Karpas-422 (cell line): ENCODE results near the gene F2R. TPM values are rescaled to one million over a fixed set of nuclear protein-coding genes. Genes with fewer than 3 reads are reported as not detected.
A peak's percentile ranks its signal among the peaks of the same experiment; 100 is the strongest.

Experiments used
- DNase-seq: peaks from one replicate; pipeline ENCODE4 v3.0.0-alpha.2; 2015
- H2AFZ ChIP-seq: fragments of 200-600 bp; sonication (generic); 2 replicates; pipeline ENCODE4 v1.6.1; 2014; ENCODE audit warnings: antibody characterized with exemption, low read length, mixed read lengths
- H3K27ac ChIP-seq: fragments of 200-600 bp; sonication (generic); 2 replicates; pipeline ENCODE4 v1.5.1; 2014; ENCODE audit warnings: mild to moderate bottlenecking, low read length, moderate library complexity
- H3K27me3 ChIP-seq: fragments of 200-600 bp; sonication (generic); 2 replicates; pipeline ENCODE4 v1.6.1; 2014; ENCODE audit warnings: low read length, mixed read lengths
- H3K36me3 ChIP-seq: fragments of 200-600 bp; sonication (generic); 2 replicates; pipeline ENCODE4 v1.6.1; 2014; ENCODE audit warnings: low read length, mixed read lengths; ENCODE audit not compliant: insufficient read depth
- H3K4me1 ChIP-seq: fragments of 200-600 bp; sonication (generic); 2 replicates; pipeline ENCODE4 v1.6.1; 2014; ENCODE audit warnings: mild to moderate bottlenecking, low read length, mixed read lengths
- H3K4me2 ChIP-seq: fragments of 200-600 bp; sonication (generic); 2 replicates; pipeline ENCODE4 v1.6.1; 2014; ENCODE audit warnings: low read length, low read depth, mild to moderate bottlenecking; ENCODE audit not compliant: poor library complexity, severe bottlenecking
- H3K4me3 ChIP-seq: fragments of 200-600 bp; sonication (generic); 2 replicates; pipeline ENCODE4 v1.5.1; 2014; ENCODE audit warnings: mild to moderate bottlenecking, antibody characterized with exemption, low read length, mixed read lengths
- H3K79me2 ChIP-seq: fragments of 200-600 bp; sonication (generic); 2 replicates; pipeline ENCODE4 v1.6.1; 2014; ENCODE audit warnings: mild to moderate bottlenecking, low read length, mixed read lengths
- H3K9ac ChIP-seq: fragments of 200-600 bp; sonication (generic); 2 replicates; pipeline ENCODE4 v1.6.0; 2014; ENCODE audit warnings: low read length
- H3K9me2 ChIP-seq: fragments of 200-600 bp; sonication (generic), shearing (Covaris generic); replicated peaks from 2 replicates; pipeline ENCODE4 v1.6.0; 2014; ENCODE audit warnings: mild to moderate bottlenecking, low read length, moderate library complexity; ENCODE audit not compliant: insufficient read depth
- H3K9me3 ChIP-seq: fragments of 300-700, 200-600 bp; sonication (generic); 2 replicates; pipeline ENCODE4 v1.6.1; 2014; ENCODE audit warnings: low read length, mixed read lengths
- H4K20me1 ChIP-seq: fragments of 200-600 bp; sonication (generic); 2 replicates; pipeline ENCODE4 v1.6.1; 2014; ENCODE audit warnings: mild to moderate bottlenecking, antibody characterized with exemption, low read length, low read depth; ENCODE audit not compliant: insufficient read depth
- total RNA-seq: library from RNA; depleted of rRNA; stranded (reverse); fragments of >200 nt; shearing (Covaris generic); gene quantifications from 2 replicates; pipeline ENCODE4 v1.2.3, GENCODE V29; 2014; ENCODE audit warnings: low replicate concordance

Gene F2R
- total RNA-seq, 1 experiment from 2014 or later: not detected

- H3K9me2 ChIP-seq: no peaks in the 10 kb centered on the region
- H2AFZ ChIP-seq: no peak overlapping the region
- H3K27me3 ChIP-seq: no peaks in the 10 kb centered on the region
- no peak overlapping the region for H3K4me2 ChIP-seq
- H3K4me3 ChIP-seq: no peak overlapping the region
- no peaks in the 10 kb centered on the region for H3K9me3 ChIP-seq
- no peaks in the 10 kb centered on the region for H3K4me1 ChIP-seq
- DNase-seq: no peak
- no peaks in the 10 kb centered on the region for H4K20me1 ChIP-seq
- no peaks in the 10 kb centered on the region for H3K36me3 ChIP-seq
- no peak overlapping the region for H3K9ac ChIP-seq
- H3K27ac ChIP-seq: no peak overlapping the region
- no peaks in the 10 kb centered on the region for H3K79me2 ChIP-seq
Observed at GRCh38 chr5:76705574-76705973, 10.4 kb upstream of the F2R start.

GRCh38 chr5:76709762-76710161 lies 6.2 kb upstream of the F2R start:
- H3K4me3 ChIP-seq: no peak overlapping the region
- H2AFZ ChIP-seq: no peak overlapping the region
- no peaks in the 10 kb centered on the region for H4K20me1 ChIP-seq
- no peak overlapping the region for H3K4me2 ChIP-seq
- H3K4me1 ChIP-seq: no peaks in the 10 kb centered on the region
- H3K9ac ChIP-seq: no peak overlapping the region
- no peaks in the 10 kb centered on the region for H3K9me2 ChIP-seq
- no peaks in the 10 kb centered on the region for H3K27me3 ChIP-seq
- no peaks in the 10 kb centered on the region for H3K36me3 ChIP-seq
- H3K27ac ChIP-seq: no peak overlapping the region
- DNase-seq: no peak
- H3K9me3 ChIP-seq: no peaks in the 10 kb centered on the region
- H3K79me2 ChIP-seq: no peaks in the 10 kb centered on the region

GRCh38 chr5:76710991-76711390 lies 4.9 kb upstream of the F2R start:
- Histone ChIP-seq H3K4me3 (no peak overlapping the region), H3K27ac (no peak overlapping the region), H3K4me1 (no peaks in the 10 kb centered on the region), H3K79me2 (no peaks in the 10 kb centered on the region), H4K20me1 (no peaks in the 10 kb centered on the region), H3K36me3 (no peaks in the 10 kb centered on the region), H3K4me2 (no peak overlapping the region), H3K9me3 (no peaks in the 10 kb centered on the region), H3K27me3 (no peaks in the 10 kb centered on the region), H2AFZ (no peak overlapping the region), H3K9ac (no peak overlapping the region), H3K9me2 (no peaks in the 10 kb centered on the region)
- peak; percentile 15 for DNase-seq

DNA sequence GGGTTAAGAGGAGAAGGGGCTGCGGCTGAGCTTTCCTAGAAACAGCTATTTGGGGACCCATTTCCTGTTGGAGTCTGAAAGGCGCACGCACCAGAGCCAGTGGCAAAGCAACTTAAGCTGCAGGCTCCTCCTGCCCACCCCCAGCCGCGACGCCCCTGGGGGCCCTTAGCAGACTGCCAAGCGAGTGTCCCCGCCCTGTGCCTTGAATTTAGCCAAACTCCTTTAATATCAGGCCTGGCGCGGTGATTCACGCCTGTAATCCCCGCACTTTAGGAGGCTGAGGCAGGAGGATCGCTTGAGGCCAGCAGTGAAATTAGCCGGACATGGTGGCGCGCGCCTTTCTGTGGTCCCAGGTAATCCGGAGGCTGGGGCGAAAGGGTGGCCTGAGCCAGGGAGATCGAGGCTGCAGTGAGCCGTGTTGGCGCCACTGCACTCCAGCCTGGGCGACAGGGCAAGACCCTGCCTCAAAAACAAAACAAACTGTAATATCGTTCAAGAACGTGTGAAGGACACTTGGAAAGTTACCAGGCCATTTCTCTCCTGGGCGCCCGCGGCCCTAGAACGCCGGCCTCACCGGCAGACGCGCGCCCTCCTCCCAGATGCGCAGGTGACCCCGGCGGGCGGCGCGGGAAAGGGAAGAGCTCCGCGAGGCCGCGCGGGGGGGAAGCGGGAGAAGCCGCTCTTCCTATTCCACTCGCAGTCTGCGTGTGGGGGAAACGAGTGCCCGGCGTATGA lies 1.0 kb upstream of the F2R start:
- H3K9me2 ChIP-seq: no peaks in the 10 kb centered on the region
- H3K4me2 ChIP-seq: no peak overlapping the region
- no peak overlapping the region for H2AFZ ChIP-seq
- no peaks in the 10 kb centered on the region for H3K36me3 ChIP-seq
- H3K79me2 ChIP-seq: no peaks in the 10 kb centered on the region
- H3K27ac ChIP-seq: no peak overlapping the region
- no peaks in the 10 kb centered on the region for H3K9me3 ChIP-seq
- no peak overlapping the region for H3K9ac ChIP-seq
- H3K4me3 ChIP-seq: no peak overlapping the region
- no peaks in the 10 kb centered on the region for H3K27me3 ChIP-seq
- no peaks in the 10 kb centered on the region for H4K20me1 ChIP-seq
- no peak for DNase-seq
- H3K4me1 ChIP-seq: no peaks in the 10 kb centered on the region

GRCh38 chr5:76715486-76715735 lies 515 bp upstream of the F2R start:
- H2AFZ ChIP-seq: no peak overlapping the region
- no peak for DNase-seq
- no peaks in the 10 kb centered on the region for H3K79me2 ChIP-seq
- no peaks in the 10 kb centered on the region for H3K36me3 ChIP-seq
- no peak overlapping the region for H3K4me2 ChIP-seq
- no peaks in the 10 kb centered on the region for H3K9me2 ChIP-seq
- no peak overlapping the region for H3K4me3 ChIP-seq
- no peaks in the 10 kb centered on the region for H4K20me1 ChIP-seq
- no peaks in the 10 kb centered on the region for H3K27me3 ChIP-seq
- H3K9ac ChIP-seq: no peak overlapping the region
- no peaks in the 10 kb centered on the region for H3K9me3 ChIP-seq
- no peaks in the 10 kb centered on the region for H3K4me1 ChIP-seq
- H3K27ac ChIP-seq: no peak overlapping the region

- Histone ChIP-seq H4K20me1 (no peaks in the 10 kb centered on the region), H3K4me1 (no peaks in the 10 kb centered on the region), H3K27ac (no peak overlapping the region), H3K4me3 (no peak overlapping the region), H3K4me2 (no peak overlapping the region), H3K27me3 (no peaks in the 10 kb centered on the region), H3K9me3 (no peaks in the 10 kb centered on the region), H3K9me2 (no peaks in the 10 kb centered on the region), H3K9ac (no peak overlapping the region), H3K36me3 (no peaks in the 10 kb centered on the region), H2AFZ (no peak overlapping the region), H3K79me2 (no peaks in the 10 kb centered on the region)
- no peak for DNase-seq
Observed at GRCh38 chr5:76716456-76717157, 681 bp downstream of the F2R start.

- Histone ChIP-seq H3K9me2 (no peaks in the 10 kb centered on the region), H2AFZ (no peak overlapping the region), H3K27me3 (no peaks in the 10 kb centered on the region), H3K4me3 (no peak overlapping the region), H3K9me3 (no peaks in the 10 kb centered on the region), H3K9ac (no peak overlapping the region), H3K36me3 (no peaks in the 10 kb centered on the region), H3K4me2 (no peak overlapping the region), H4K20me1 (no peaks in the 10 kb centered on the region), H3K27ac (no peak overlapping the region), H3K4me1 (no peaks in the 10 kb centered on the region), H3K79me2 (no peaks in the 10 kb centered on the region)
- DNase-seq: peak; percentile 12
Observed at GRCh38 chr5:76717222-76718083, 1.5 kb downstream of the F2R start.

GRCh38 chr5:76718381-76718832 lies 2.5 kb downstream of the F2R start:
- no peaks in the 10 kb centered on the region for H3K79me2 ChIP-seq
- no peaks in the 10 kb centered on the region for H3K36me3 ChIP-seq
- no peak overlapping the region for H2AFZ ChIP-seq
- no peaks in the 10 kb centered on the region for H3K27me3 ChIP-seq
- H4K20me1 ChIP-seq: no peaks in the 10 kb centered on the region
- H3K27ac ChIP-seq: no peak overlapping the region
- no peak overlapping the region for H3K4me3 ChIP-seq
- no peaks in the 10 kb centered on the region for H3K9me3 ChIP-seq
- DNase-seq: no peak
- H3K9ac ChIP-seq: no peak overlapping the region
- H3K4me1 ChIP-seq: no peaks in the 10 kb centered on the region
- no peak overlapping the region for H3K4me2 ChIP-seq
- no peaks in the 10 kb centered on the region for H3K9me2 ChIP-seq
